HepG2 (cell line): Measurements from ENCODE around the gene ELP5. TPM values are rescaled to one million over a fixed set of nuclear protein-coding genes. Genes with fewer than 3 reads are reported as not detected.
A peak's percentile ranks its signal among the peaks of the same experiment; 100 is the strongest.

Experiments
- CHD4 ChIP-seq: fragments of 200-600 bp; sonication (generic); IDR thresholded peaks from 2 replicates; pipeline ENCODE4 v1.7.0; 2017; ENCODE audit warnings: mild to moderate bottlenecking, low read length, borderline replicate concordance
- ETV5 ChIP-seq: IDR thresholded peaks from 2 replicates; pipeline ENCODE4 v1.6.1; 2018; ENCODE audit warnings: missing biosample characterization, missing genetic modification reagents, inconsistent platforms, borderline replicate concordance
- IRF2 ChIP-seq: IDR thresholded peaks from 2 replicates; pipeline ENCODE4 v1.6.1; 2018; ENCODE audit warnings: missing genetic modification reagents, missing compliant biosample characterization
- NR2F2 ChIP-seq: IDR thresholded peaks from 2 replicates; pipeline ENCODE4 v1.6.1; 2012; ENCODE audit warnings: low read depth, inconsistent platforms, borderline replicate concordance
- PREB ChIP-seq: sonication (generic); formaldehyde crosslinking; IDR thresholded peaks from 2 replicates; pipeline ENCODE4 v1.4.0; 2020; ENCODE audit warnings: missing genetic modification reagents
- SMYD3 ChIP-seq: sonication (generic); formaldehyde crosslinking; IDR thresholded peaks from 2 replicates; pipeline ENCODE4 v1.8.1; 2023; ENCODE audit warnings: mild to moderate bottlenecking, missing genetic modification reagents
- SNAPC4 ChIP-seq: sonication (generic); formaldehyde crosslinking; IDR thresholded peaks from 2 replicates; pipeline ENCODE4 v1.4.0; 2020; ENCODE audit warnings: mild to moderate bottlenecking, missing genetic modification reagents
- SOX13 ChIP-seq, 3 experiments: fragments of 450-650 bp in 1 of 3; sonication (generic) in 1 of 3; formaldehyde crosslinking in 1 of 3; IDR thresholded peaks in 2 of 3; conservative IDR thresholded peaks in 1 of 3; 2 replicates each; pipeline versions ENCODE4 v1.5.0 to v1.6.1; 2016 to 2020; ENCODE audit warnings: antibody characterized with exemption in 1 of 3, mild to moderate bottlenecking in 1 of 3, missing compliant biosample characterization in 1 of 3, missing genetic modification reagents in 1 of 3, moderate library complexity in 1 of 3
- TBP ChIP-seq: sonication (generic); formaldehyde crosslinking; IDR thresholded peaks from 2 replicates; pipeline ENCODE4 v1.5.0; 2020; ENCODE audit warnings: missing genetic modification reagents
- TBX3 ChIP-seq: fragments of 450-650 bp; IDR thresholded peaks from 2 replicates; pipeline ENCODE4 v1.6.1; 2017; ENCODE audit warnings: antibody characterized with exemption, mild to moderate bottlenecking, inconsistent platforms, borderline replicate concordance
- ZKSCAN5 ChIP-seq: sonication (generic); formaldehyde crosslinking; IDR thresholded peaks from 2 replicates; pipeline ENCODE4 v1.5.1; 2020; ENCODE audit warnings: mild to moderate bottlenecking, missing genetic modification reagents
- ZMYM2 ChIP-seq: sonication (generic); formaldehyde crosslinking; IDR thresholded peaks from 2 replicates; pipeline ENCODE4 v1.8.0; 2022; ENCODE audit warnings: mild to moderate bottlenecking, missing genetic modification reagents
- ZNF3 ChIP-seq: IDR thresholded peaks from 2 replicates; pipeline ENCODE4 v1.7.0; 2017; ENCODE audit warnings: inconsistent platforms
- ZNF556 ChIP-seq: sonication (generic); formaldehyde crosslinking; IDR thresholded peaks from 2 replicates; pipeline ENCODE4 v1.4.0; 2020; ENCODE audit warnings: mild to moderate bottlenecking, missing genetic modification reagents, borderline replicate concordance
- ZNF619 ChIP-seq: sonication (generic); formaldehyde crosslinking; IDR thresholded peaks from 2 replicates; pipeline ENCODE4 v1.4.0; 2020; ENCODE audit warnings: mild to moderate bottlenecking, missing genetic modification reagents
- ZSCAN21 ChIP-seq: sonication (generic); formaldehyde crosslinking; IDR thresholded peaks from 2 replicates; pipeline ENCODE4 v1.8.0; 2022; ENCODE audit warnings: mild to moderate bottlenecking, missing genetic modification reagents, moderate library complexity, borderline replicate concordance
- polyA plus RNA-seq, 8 experiments: library from polyadenylated mRNA; depleted of rRNA in 3 of 8; stranded (reverse) in 7 of 8; unstranded in 1 of 8; fragments of >200 nt; fragmentation: Illumina TruSeq in 4 of 8; extraction: Trizol in 4 of 8; gene quantifications; 2 replicates each; pipeline versions ENCODE4 v1.2.1 to v1.2.3, GENCODE V29; 2011 to 2016; ENCODE audit warnings: low read depth in 4 of 8, missing spikeins in 1 of 8, mixed read lengths in 1 of 8; ENCODE audit not compliant: insufficient read depth in 1 of 8
- total RNA-seq, 5 experiments: library from RNA; depleted of rRNA; stranded (reverse); fragments of >200 nt; fragmentation: Illumina TruSeq; extraction: Trizol; gene quantifications; 2 replicates each; pipeline ENCODE4 v1.2.3, GENCODE V29; 2016; ENCODE audit warnings: low read depth in 1 of 5
- TF ChIP-seq, protein P1 (sequence below): sonication (generic); formaldehyde crosslinking; IDR thresholded peaks from 2 replicates; pipeline ENCODE4 v1.5.0; 2020; ENCODE audit warnings: missing genetic modification reagents
- TF ChIP-seq, protein P2 (sequence below): sonication (generic); formaldehyde crosslinking; IDR thresholded peaks from 2 replicates; pipeline ENCODE4 v1.4.0; 2020; ENCODE audit warnings: missing genetic modification reagents; ENCODE audit errors: not compliant biosample characterization
- TF ChIP-seq, protein P3 (sequence below): sonication (generic); formaldehyde crosslinking; IDR thresholded peaks from 2 replicates; pipeline ENCODE4 v1.4.0; 2020; ENCODE audit warnings: mild to moderate bottlenecking, missing genetic modification reagents

Gene ELP5
- total and polyA plus RNA-seq, 2 of the 13 experiments (the other 11 are each of a cell fraction or from before 2014, with no cell fraction given): 67.6 to 69.8 TPM

DNA sequence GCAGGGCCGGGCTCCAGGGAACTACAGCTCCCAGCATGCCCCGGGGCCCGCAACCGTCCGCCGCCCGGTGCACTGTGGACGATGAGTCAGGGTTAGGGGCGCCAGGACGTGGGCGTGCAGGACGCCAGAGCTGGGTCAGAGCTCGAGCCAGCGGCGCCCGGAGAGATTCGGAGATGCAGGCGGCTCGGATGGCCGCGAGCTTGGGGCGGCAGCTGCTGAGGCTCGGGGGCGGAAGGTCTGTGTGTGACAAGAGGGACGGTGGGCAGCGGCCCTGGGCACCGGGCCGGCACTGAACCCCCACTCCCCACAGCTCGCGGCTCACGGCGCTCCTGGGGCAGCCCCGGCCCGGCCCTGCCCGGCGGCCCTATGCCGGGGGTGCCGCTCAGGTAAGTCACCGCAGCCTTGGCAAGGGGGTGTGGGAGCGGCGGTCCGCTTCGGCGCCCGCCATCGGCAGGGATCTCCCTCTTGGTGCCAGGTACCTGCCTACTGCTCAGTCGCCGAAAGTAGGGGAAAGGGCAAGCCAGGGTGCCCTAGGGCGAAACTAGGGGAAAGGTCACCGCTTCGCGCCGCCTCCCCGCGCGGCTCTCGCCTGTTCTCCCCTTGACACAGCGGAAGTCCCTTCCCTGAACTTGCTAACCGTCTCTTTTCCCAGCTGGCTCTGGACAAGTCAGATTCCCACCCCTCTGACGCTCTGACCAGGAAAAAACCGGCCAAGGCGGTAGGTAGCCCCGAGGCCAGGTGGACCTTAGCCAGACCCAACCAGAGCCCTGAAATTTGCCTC is 32.0 kb upstream of the ELP5 start, which contains the start of the genes ACADVL and DLG4 (continued):
- no peak for TF ChIP-seq SNAPC4 (CRISPR knock-in tag)
- TF ChIP-seq ZSCAN21: peak; percentile 78
- TF ChIP-seq, protein P1, sequence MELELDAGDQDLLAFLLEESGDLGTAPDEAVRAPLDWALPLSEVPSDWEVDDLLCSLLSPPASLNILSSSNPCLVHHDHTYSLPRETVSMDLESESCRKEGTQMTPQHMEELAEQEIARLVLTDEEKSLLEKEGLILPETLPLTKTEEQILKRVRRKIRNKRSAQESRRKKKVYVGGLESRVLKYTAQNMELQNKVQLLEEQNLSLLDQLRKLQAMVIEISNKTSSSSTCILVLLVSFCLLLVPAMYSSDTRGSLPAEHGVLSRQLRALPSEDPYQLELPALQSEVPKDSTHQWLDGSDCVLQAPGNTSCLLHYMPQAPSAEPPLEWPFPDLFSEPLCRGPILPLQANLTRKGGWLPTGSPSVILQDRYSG (CRISPR knock-in tag): no peak
- TF ChIP-seq ZNF556 (CRISPR knock-in tag): 0 out of 2 replicates have a peak, but pooled peaks have one; percentile 27
- peak; percentile 26; the same call in 1 of the 2 replicates for TF ChIP-seq SOX13 (IDR thresholded peaks at IDR 0.05)
- TF ChIP-seq SOX13 (CRISPR knock-in tag; conservative IDR thresholded peaks at IDR 0.05 in 1 of 2, IDR thresholded peaks at IDR 0.05 in 1 of 2): peak in 1 of 2 experiments; percentile 5; a peak in 1 of 4 replicates
- TF ChIP-seq TBP (CRISPR knock-in tag): no peak
- TF ChIP-seq, protein P2, sequence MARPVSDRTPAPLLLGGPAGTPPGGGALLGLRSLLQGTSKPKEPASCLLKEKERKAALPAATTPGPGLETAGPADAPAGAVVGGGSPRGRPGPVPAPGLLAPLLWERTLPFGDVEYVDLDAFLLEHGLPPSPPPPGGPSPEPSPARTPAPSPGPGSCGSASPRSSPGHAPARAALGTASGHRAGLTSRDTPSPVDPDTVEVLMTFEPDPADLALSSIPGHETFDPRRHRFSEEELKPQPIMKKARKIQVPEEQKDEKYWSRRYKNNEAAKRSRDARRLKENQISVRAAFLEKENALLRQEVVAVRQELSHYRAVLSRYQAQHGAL (CRISPR knock-in tag): no peak
- TF ChIP-seq SMYD3: no peak; the same call in 1 of the 2 replicates
- no peak for TF ChIP-seq ZMYM2 (CRISPR knock-in tag)
- TF ChIP-seq, protein P3, sequence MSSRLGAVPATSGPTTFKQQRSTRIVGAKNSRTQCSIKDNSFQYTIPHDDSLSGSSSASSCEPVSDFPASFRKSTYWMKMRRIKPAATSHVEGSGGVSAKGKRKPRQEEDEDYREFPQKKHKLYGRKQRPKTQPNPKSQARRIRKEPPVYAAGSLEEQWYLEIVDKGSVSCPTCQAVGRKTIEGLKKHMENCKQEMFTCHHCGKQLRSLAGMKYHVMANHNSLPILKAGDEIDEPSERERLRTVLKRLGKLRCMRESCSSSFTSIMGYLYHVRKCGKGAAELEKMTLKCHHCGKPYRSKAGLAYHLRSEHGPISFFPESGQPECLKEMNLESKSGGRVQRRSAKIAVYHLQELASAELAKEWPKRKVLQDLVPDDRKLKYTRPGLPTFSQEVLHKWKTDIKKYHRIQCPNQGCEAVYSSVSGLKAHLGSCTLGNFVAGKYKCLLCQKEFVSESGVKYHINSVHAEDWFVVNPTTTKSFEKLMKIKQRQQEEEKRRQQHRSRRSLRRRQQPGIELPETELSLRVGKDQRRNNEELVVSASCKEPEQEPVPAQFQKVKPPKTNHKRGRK: no peak
- peak; percentile 63; the same call in 1 of the 2 replicates for TF ChIP-seq IRF2 (CRISPR knock-in tag)
- no peak for TF ChIP-seq CHD4
- no peak for TF ChIP-seq ZKSCAN5
- peak; percentile 5; the same call in 1 of the 2 replicates for TF ChIP-seq NR2F2
- TF ChIP-seq PREB (CRISPR knock-in tag): no peak
- no peak; the same call in 1 of the 2 replicates for TF ChIP-seq ETV5 (CRISPR knock-in tag)
- TF ChIP-seq ZNF3 (CRISPR knock-in tag): no peak
- TF ChIP-seq TBX3: no peak
- TF ChIP-seq ZNF619: 0 out of 2 replicates have a peak, but pooled peaks have one; percentile 22
